NCI-H1930 (cell line): ENCODE data around the gene RNF115.
"Not testable (repeated sequence)": the region's sequence is repeated elsewhere in the genome, so short reads cannot be mapped to it uniquely, and the experiment has no call there.

Experiments
- DNase-seq, 2 experiments: peaks; one replicate each; lab custom pipeline; 2025; lab: John Stamatoyannopoulos, UW

RNF115 gene

GRCh38 chr1:145777357-145778145 lies 46.3 kb downstream of the RNF115 start:
- DNase-seq = no peak

DNA sequence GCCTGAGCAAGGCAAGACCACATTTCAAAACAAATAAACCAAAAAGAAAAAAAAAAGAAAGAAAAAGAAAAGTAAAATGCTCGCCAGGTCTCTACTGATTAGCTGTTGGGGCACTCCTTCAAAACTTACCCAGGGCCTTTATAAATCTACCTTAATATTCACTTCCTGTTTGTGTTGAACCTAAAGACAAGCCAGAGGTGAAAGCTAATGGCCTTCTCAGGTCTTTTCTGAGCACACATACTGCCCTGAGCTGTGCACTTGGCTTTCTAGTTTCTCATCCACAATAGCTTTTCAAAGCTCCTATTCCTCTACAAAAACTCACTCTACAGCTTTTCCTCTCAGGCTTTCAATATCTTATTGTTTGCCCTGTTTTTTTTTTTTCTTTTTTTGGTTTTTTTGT lies 50.5 kb downstream of the RNF115 start:
- DNase-seq = no peak

GRCh38 chr1:145771056-145771455 lies 52.8 kb downstream of the RNF115 start:
- no peak for DNase-seq

- not testable (repeated sequence) for DNase-seq
Measured at GRCh38 chr1:145768004-145768403, 55.9 kb downstream of the RNF115 start.

DNA sequence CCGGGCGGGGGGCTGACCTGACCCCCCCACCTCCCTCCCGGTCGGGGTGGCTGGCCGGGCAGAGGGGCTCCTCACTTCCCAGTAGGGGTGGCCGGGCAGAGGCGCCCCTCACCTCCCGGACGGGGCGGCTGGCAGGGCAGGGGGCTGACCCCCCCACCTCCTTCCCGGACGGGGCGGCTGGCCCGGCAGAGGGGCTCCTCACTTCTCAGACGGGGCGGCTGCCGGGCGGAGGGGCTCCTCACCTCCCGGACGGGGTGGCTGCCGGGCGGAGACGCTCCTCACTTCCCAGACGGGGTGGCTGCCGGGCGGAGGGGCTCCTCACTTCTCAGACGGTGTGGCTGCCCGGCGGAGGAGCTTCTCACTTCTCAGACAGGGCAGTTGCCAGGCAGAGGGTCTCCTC lies 57.0 kb downstream of the RNF115 start:
- not testable (repeated sequence) for DNase-seq

DNA sequence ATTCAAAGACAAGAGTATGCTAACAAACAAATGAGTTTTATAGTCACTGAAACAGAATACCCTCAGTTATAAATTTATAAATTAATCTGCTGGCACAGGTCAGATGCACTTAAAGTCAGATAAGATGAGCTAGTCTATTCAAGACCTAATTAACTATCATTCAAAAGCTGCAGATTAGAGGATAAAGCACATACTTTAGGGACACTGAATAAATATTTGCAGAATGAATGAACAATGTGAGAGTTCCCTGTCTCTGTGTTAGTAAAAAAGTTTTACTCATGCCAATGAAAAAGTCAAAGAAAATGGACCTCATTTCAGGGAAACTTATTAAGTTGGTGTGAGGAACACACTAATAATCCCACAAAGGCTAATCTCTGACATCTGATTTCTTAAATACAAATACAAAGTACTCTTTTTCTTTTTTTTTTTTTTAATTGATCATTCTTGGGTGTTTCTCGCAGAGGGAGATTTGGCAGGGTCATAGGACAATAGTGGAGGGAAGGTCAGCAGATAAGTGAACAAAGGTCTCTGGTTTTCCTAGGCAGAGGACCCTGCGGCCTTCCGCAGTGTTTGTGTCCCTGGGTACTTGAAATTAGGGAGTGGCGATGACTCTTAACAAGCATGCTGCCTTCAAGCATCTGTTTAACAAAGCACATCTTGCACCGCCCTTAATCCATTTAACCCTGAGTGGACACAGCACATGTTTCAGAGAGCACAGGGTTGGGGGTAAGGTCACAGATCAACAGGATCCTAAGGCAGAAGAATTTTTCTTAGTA lies 58.1 kb downstream of the RNF115 start:
- DNase-seq = not testable (repeated sequence)

GRCh38 chr1:145765127-145765526 lies 58.8 kb downstream of the RNF115 start:
- DNase-seq = not testable (repeated sequence)

DNA sequence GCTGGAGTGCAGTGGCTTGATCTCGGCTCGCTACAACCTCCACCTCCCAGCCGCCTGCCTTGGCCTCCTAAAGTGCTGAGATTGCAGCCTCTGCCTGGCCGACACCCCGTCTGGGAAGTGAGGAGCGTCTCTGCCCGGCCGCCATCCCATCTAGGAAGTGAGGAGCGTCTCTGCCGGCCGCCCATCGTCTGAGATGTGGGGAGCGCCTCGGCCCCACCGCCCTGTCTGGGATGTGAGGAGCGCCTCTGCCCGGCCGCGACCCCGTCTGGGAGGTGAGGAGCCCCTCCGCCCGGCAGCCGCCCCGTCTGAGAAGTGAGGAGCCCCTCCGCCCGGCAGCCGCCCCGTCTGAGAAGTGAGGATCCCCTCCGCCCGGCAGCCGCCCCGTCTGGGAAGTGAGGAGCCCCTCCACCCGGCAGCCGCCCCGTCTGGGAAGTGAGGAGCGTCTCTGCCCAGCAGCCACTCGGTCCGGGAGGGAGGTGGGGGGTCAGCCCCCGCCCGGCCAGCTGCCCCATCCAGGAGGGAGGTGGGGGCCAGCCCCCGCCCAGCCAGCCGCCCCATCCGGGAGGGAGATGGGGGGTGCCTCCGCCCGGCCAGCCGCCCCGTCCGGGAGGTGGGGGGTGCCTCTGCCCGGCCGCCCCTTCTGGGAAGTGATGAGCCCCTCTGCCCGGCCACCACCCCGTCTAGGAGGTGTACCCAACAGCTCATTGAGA lies 59.5 kb downstream of the RNF115 start:
- not testable (repeated sequence) for DNase-seq

- not testable (repeated sequence) for DNase-seq
Measured at GRCh38 chr1:145762001-145762400, 61.9 kb downstream of the RNF115 start.

- DNase-seq = not testable (repeated sequence)
Measured at GRCh38 chr1:145761498-145761897, 62.4 kb downstream of the RNF115 start.

DNA sequence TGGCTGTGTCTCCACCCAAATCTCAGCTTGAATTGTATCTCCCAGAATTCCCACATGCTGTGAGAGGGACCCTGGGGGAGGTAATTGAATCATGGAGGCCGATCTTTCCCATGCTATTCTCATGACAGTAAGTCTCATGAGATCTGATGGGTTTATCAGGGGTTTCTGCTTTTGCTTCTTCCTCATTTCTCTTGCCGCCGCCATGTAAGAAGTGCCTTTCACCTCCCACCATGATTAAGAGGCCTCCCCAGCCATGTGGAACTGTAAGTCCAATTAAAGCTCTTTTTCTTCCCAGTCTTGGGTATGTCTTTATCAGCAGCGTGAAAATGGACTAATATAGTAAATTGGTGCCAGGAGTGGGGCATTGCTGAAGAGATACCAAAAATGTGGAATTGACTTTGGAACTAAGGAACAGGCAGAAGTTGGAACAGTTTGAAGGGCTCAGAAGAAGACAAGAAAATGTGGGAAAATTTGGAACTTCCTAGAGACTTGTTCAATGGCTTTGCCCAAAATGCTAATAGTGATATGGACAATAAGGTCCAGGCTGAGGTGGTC lies 63.4 kb downstream of the RNF115 start:
- DNase-seq = not testable (repeated sequence)

GRCh38 chr1:145759721-145760120 lies 64.2 kb downstream of the RNF115 start:
- DNase-seq = no peak

- DNase-seq = no peak
Measured at GRCh38 chr1:145758575-145758974, 65.3 kb downstream of the RNF115 start.

GRCh38 chr1:145758116-145758515 lies 65.8 kb downstream of the RNF115 start:
- DNase-seq = no peak

- no peak for DNase-seq
Measured at GRCh38 chr1:145757420-145757819, 66.5 kb downstream of the RNF115 start.

GRCh38 chr1:145751491-145752037 lies 72.3 kb downstream of the RNF115 start:
- no peak for DNase-seq

DNA sequence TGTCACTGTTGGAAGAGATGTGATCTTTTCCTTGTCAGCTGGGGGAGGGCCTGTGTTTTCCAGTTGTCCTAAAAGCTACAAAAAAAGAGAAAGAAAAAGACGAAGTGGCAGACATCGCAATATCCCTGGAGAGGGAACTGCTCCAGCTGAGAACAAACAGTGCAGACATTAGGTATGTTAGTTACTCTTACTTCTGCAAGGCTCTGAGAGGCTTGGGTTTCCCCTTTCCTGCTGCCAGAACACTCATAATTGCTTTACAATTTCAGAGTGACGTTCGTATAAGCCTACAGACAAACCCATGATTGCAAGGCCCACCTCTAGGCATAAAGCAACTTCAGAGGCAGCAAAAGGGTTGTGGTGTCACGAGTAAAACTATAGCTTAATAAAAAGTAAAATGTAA lies 73.5 kb downstream of the RNF115 start:
- DNase-seq = no peak

- DNase-seq = no peak
Measured at GRCh38 chr1:145747398-145748247, 76.3 kb downstream of the RNF115 start.

DNA sequence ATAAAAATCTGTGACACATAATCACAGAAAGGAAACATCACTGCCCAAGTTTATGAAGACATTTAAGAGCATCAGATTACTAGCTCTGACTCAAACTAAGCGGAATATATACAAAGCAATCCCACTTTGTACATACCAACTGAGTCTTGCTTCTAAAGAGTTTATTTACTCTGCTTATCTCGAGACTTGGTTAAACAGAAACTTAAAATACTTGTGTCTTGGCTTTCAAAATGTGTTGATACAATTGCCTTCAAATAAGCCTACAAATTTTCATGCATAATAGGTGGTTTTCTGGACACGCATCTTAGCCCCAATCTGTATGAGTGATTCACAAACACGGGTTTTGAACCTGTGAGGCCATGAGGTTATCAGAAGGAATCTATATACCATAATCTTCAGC lies 83.6 kb downstream of the RNF115 start:
- DNase-seq = no peak

DNA sequence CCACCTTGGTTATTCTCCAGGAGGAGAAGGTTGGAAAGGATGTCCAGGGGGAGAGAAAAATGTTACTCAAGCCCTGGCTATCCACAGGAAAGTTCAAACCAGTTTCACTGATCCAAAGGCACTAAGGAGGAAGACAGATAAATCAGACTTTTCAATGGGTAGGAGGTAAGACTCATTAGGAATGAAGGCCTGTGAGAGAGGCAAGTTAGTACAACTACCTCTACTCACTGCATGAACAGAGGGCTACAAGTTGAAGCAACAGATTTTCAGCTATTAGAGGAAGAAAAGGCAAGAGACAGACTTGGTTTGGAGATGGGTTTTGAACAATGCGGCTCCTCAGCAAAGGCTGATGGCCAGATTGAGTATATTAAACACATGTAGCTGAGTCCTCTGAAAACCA lies 87.7 kb downstream of the RNF115 start:
- DNase-seq = no peak

GRCh38 chr1:145730900-145731299 lies 93.0 kb downstream of the RNF115 start:
- no peak for DNase-seq
